Measurements from ENCODE around the gene GRK5.

GRCh38 chr10:119348106-119348505 lies 140.7 kb downstream of the GRK5 start:
- TF ChIP-seq POLR2A (IDR thresholded peaks at IDR 0.05) (no peak), CTCF (IDR thresholded peaks at IDR 0.05) (no peak)

Measured in right lobe of liver (tissue), 4 donors.